ENCODE data around the gene TUB.

Gene TUB

DNA sequence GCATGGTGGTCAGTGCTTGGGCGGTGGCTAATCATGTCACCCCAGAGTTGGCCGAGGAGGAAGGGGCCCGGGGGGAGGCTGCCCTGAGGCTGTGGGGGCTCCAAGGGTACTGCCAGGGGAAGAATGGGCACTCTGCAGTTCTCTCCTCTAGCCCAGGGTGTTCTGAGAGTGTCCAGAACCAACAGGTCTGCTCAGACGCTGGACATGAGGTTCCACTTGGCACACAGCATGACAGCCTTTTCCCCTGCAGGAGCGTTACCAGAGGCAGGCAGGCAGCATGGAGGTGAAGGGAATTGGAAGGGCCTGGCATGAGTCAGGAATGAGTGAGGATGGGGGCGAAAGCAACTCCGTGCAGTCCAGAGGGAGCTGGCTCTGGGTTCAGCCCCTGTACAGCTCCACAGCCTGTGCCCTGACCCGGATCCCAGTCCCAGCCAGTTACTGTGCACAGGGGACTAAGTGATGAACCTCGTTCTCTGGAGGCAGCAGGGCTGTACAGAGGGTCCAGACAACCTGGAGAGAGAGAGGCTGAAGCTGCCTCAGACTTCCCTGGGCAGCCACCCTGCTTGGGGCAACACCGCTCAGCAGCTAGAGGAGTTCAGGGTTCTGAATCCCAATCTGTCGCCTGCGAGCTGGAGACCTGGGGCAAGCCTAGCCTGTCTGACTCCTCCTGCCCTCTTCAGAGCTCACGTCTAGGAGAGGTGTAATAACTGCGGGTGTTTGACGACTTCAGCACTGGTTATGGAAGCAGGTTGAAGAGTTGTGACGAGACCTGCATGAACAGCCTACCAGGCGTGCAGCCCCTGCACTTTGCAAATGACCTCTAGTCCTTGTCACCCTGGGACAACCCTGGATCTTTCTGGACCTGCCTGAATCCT lies 14.7 kb upstream of the TUB start (continued):
- no peak for TF ChIP-seq ZNF645 (tag by site-specific recombination; IDR thresholded peaks at IDR 0.05)
- no peak for TF ChIP-seq ZNF223 (tag by site-specific recombination; IDR thresholded peaks at IDR 0.05)
- no peak for TF ChIP-seq ZNF624 (tag by site-specific recombination; IDR thresholded peaks at IDR 0.05)
- TF ChIP-seq TSHZ1 (tag by site-specific recombination; IDR thresholded peaks at IDR 0.05; ENCODE audit: borderline replicate concordance): no peak

- Histone ChIP-seq H3K36me3 (ENCODE audit: control insufficient read depth in 2 of 2, insufficient read depth in 1 of 2, low read length in 2 of 2) (no peaks in the 10 kb centered on the region), H3K27ac (ENCODE audit: extremely low read depth, low read depth, low read length) (no peak overlapping the region), H3K9me3 (ENCODE audit: control insufficient read depth, insufficient read depth, low read depth, low read length) (no peaks in the 10 kb centered on the region), H3K4me3 (ENCODE audit: low read depth, low read length) (no peak overlapping the region), H3K4me1 (ENCODE audit: control insufficient read depth, insufficient read depth, low read length) (peaks cover 8% of the 10 kb centered on the region)
- CTCF ChIA-PET: interaction anchor here (0.7 to 4.5 kb wide), 8 partner anchors 11 to 78 kb away, joined by 3 to 25 read pairs (median 5); no protein-coding TSS in a partner anchor
- POLR2A ChIA-PET: interaction anchor here (1.3 kb wide), 1 partner anchor 80 kb away, joined by 3 read pairs; the partner anchor contains the start of gene EIF3F
- no peak for TF ChIP-seq ZNF184 (tag by site-specific recombination; IDR thresholded peaks at IDR 0.05)
- no peak for TF ChIP-seq ZNF2 (tag by site-specific recombination; IDR thresholded peaks at IDR 0.05)
- no peak for TF ChIP-seq ZNF214 (tag by site-specific recombination; IDR thresholded peaks at IDR 0.05; ENCODE audit: borderline replicate concordance)
Observed at GRCh38 chr11:8066911-8067455, 14.0 kb upstream of the TUB start.

- peaks cover 8% of the 10 kb centered on the region for H3K4me1 ChIP-seq (ENCODE audit: control insufficient read depth, insufficient read depth, low read length)
- no peak overlapping the region for H3K27ac ChIP-seq (ENCODE audit: extremely low read depth, low read depth, low read length)
- H3K36me3 ChIP-seq (ENCODE audit: control insufficient read depth in 2 of 2, insufficient read depth in 1 of 2, low read length in 2 of 2): no peaks in the 10 kb centered on the region
- H3K4me3 ChIP-seq (ENCODE audit: low read depth, low read length): no peak overlapping the region
- H3K9me3 ChIP-seq (ENCODE audit: control insufficient read depth, insufficient read depth, low read depth, low read length): no peaks in the 10 kb centered on the region
- POLR2A ChIA-PET: interaction anchor here (0.6 to 1.3 kb wide), 2 partner anchors 58 to 80 kb away, joined by 3 read pairs; partner anchors contain the start of gene EIF3F
- TF ChIP-seq SP3 (tag by site-specific recombination; IDR thresholded peaks at IDR 0.05) (no peak), ZBTB48 (tag by site-specific recombination; IDR thresholded peaks at IDR 0.05) (no peak), KLF16 (tag by site-specific recombination; IDR thresholded peaks at IDR 0.05) (no peak), ZNF223 (tag by site-specific recombination; IDR thresholded peaks at IDR 0.05) (no peak), ZNF558 (tag by site-specific recombination; IDR thresholded peaks at IDR 0.05) (no peak), ZNF837 (tag by site-specific recombination; IDR thresholded peaks at IDR 0.05) (no peak), ZNF585B (tag by site-specific recombination; IDR thresholded peaks at IDR 0.05) (no peak)
- CTCF ChIA-PET: interaction anchor here (0.7 to 4.5 kb wide), 7 partner anchors 11 to 78 kb away, joined by 3 to 25 read pairs (median 7); no protein-coding TSS in a partner anchor
Observed at GRCh38 chr11:8067567-8067928, 13.5 kb upstream of the TUB start.
